GM18873 (cell line): ENCODE data around the gene KRT73.

Source experiments
- ATAC-seq: cut with Tn5 transposase; IDR thresholded peaks from one replicate; pipeline ENCODE4 v1.9.1; 2021; ENCODE audit warnings: mild to moderate bottlenecking, moderate library complexity, moderate number of reproducible peaks; ENCODE audit not compliant: unreplicated experiment, low FRiP score

Gene KRT73

GRCh38 chr12:52618216-52618615 lies at the start of gene KRT73:
KRT73 (minus strand) TSS chr12:52618559; CDS start chr12:52618524, 35 bp downstream.
- ATAC-seq = no peak

- no peak for ATAC-seq
Observed at GRCh38 chr12:52667931-52668330, 49.6 kb upstream of the KRT73 start.

- no peak for ATAC-seq
Observed at GRCh38 chr12:52667509-52667908, 49.1 kb upstream of the KRT73 start.

- no peak for ATAC-seq
Observed at GRCh38 chr12:52666471-52666870, 48.1 kb upstream of the KRT73 start.

GRCh38 chr12:52663420-52663819 lies 45.1 kb upstream of the KRT73 start:
- ATAC-seq = no peak

- ATAC-seq = no peak
Observed at GRCh38 chr12:52662918-52663229, 44.5 kb upstream of the KRT73 start.

GRCh38 chr12:52662093-52662917 lies 43.9 kb upstream of the KRT73 start:
- no peak for ATAC-seq

GRCh38 chr12:52661668-52662067 lies 43.3 kb upstream of the KRT73 start:
- ATAC-seq = no peak

GRCh38 chr12:52660934-52661499 lies 42.7 kb upstream of the KRT73 start:
- ATAC-seq = no peak

GRCh38 chr12:52659951-52660350 lies 41.6 kb upstream of the KRT73 start:
- no peak for ATAC-seq

- no peak for ATAC-seq
Observed at GRCh38 chr12:52659395-52659794, 41.0 kb upstream of the KRT73 start.

GRCh38 chr12:52658196-52658595 lies 39.8 kb upstream of the KRT73 start:
- ATAC-seq = no peak

- ATAC-seq = no peak
Observed at GRCh38 chr12:52657250-52657902, 39.0 kb upstream of the KRT73 start.

- no peak for ATAC-seq
Observed at GRCh38 chr12:52656616-52657015, 38.3 kb upstream of the KRT73 start.

GRCh38 chr12:52655720-52656124 lies 37.4 kb upstream of the KRT73 start:
- no peak for ATAC-seq

- no peak for ATAC-seq
Observed at GRCh38 chr12:52655251-52655650, 36.9 kb upstream of the KRT73 start.

- ATAC-seq = no peak
Observed at GRCh38 chr12:52651726-52652261, 33.4 kb upstream of the KRT73 start, which contains the start of gene KRT2. KRT2 (minus strand) TSS chr12:52652211; CDS start chr12:52652142, 69 bp downstream.

- ATAC-seq = no peak
Observed at GRCh38 chr12:52650520-52651081, 32.2 kb upstream of the KRT73 start.

GRCh38 chr12:52649066-52649465 lies 30.7 kb upstream of the KRT73 start:
- ATAC-seq = no peak

GRCh38 chr12:52648012-52648550 lies 29.7 kb upstream of the KRT73 start:
- ATAC-seq = no peak

- no peak for ATAC-seq
Observed at GRCh38 chr12:52647601-52648000, 29.2 kb upstream of the KRT73 start.
